Osteocyte (in vitro differentiated cells): ENCODE data around the gene BICRAL. TPM values are rescaled to one million over a fixed set of nuclear protein-coding genes. Genes with fewer than 3 reads are reported as not detected.
"Not testable (repeated sequence)": the region's sequence is repeated elsewhere in the genome, so short reads cannot be mapped to it uniquely, and the experiment has no call there.

ENCODE experiments used
- DNase-seq: peaks from one replicate; pipeline ENCODE4 v3.0.0; 2021; ENCODE audit warnings: mixed read lengths; ENCODE audit not compliant: unreplicated experiment; ENCODE audit errors: extremely low spot score
- H3K27ac Mint-ChIP-seq: one replicate; pipeline ENCODE4 v1.8.0; 2021; ENCODE audit warnings: mild to moderate bottlenecking, mixed read lengths; ENCODE audit not compliant: unreplicated experiment
- H3K27me3 Mint-ChIP-seq: one replicate; pipeline ENCODE4 v1.8.0; 2021; ENCODE audit warnings: mixed read lengths; ENCODE audit not compliant: unreplicated experiment
- H3K36me3 Mint-ChIP-seq: one replicate; pipeline ENCODE4 v1.8.0; 2021; ENCODE audit warnings: mixed read lengths; ENCODE audit not compliant: unreplicated experiment
- H3K4me1 Mint-ChIP-seq: one replicate; pipeline ENCODE4 v1.8.0; 2021; ENCODE audit warnings: mixed read lengths; ENCODE audit not compliant: unreplicated experiment
- H3K4me3 Mint-ChIP-seq: one replicate; pipeline ENCODE4 v1.8.0; 2021; ENCODE audit warnings: mild to moderate bottlenecking, moderate library complexity, mixed read lengths; ENCODE audit not compliant: unreplicated experiment
- H3K9me3 Mint-ChIP-seq: one replicate; pipeline ENCODE4 v1.8.0; 2021; ENCODE audit warnings: mixed read lengths; ENCODE audit not compliant: unreplicated experiment
- CTCF ChIP-seq: fragments of 200-600 bp; sonication (generic); IDR thresholded peaks from 2 replicates; pipeline ENCODE4 v1.5.0; 2021; ENCODE audit warnings: antibody characterized with exemption, mild to moderate bottlenecking, moderate library complexity
- total RNA-seq: library from RNA; stranded (reverse); gene quantifications from 2 replicates; pipeline ENCODE4 v1.2.1, GENCODE V29; 2021

The BICRAL gene
- total RNA-seq, 1 donor from 2014 or later, result 12.7 TPM

GRCh38 chr6:42813906-42814444, 32.1 kb downstream of the BICRAL start:
- Mint-ChIP-seq H3K4me1 (peaks cover under 1% of the 10 kb centered on the region), H3K27ac (no peak overlapping the region), H3K36me3 (peaks cover 8% of the 10 kb centered on the region), H3K27me3 (no peaks in the 10 kb centered on the region), H3K4me3 (no peak overlapping the region), H3K9me3 (no peaks in the 10 kb centered on the region)
- DNase-seq, result no peak
- TF ChIP-seq CTCF, result no peak

GRCh38 chr6:42815726-42816125, 33.9 kb downstream of the BICRAL start:
- not testable (repeated sequence) for H3K4me1 Mint-ChIP-seq, H3K36me3 Mint-ChIP-seq, DNase-seq, H3K4me3 Mint-ChIP-seq, H3K27ac Mint-ChIP-seq, H3K9me3 Mint-ChIP-seq, H3K27me3 Mint-ChIP-seq

GRCh38 chr6:42817907-42818306, 36.1 kb downstream of the BICRAL start:
- no peak for DNase-seq
- no peak for TF ChIP-seq CTCF
- H3K36me3 Mint-ChIP-seq, result peaks cover 4% of the 10 kb centered on the region
- no peak overlapping the region for H3K27ac Mint-ChIP-seq
- no peaks in the 10 kb centered on the region for H3K27me3 Mint-ChIP-seq
- H3K9me3 Mint-ChIP-seq, result no peaks in the 10 kb centered on the region
- peaks cover 18% of the 10 kb centered on the region for H3K4me1 Mint-ChIP-seq
- H3K4me3 Mint-ChIP-seq, result no peak overlapping the region

- H3K4me3 Mint-ChIP-seq, result no peak overlapping the region
- no peak for DNase-seq
- H3K27ac Mint-ChIP-seq, result no peak overlapping the region
- no peaks in the 10 kb centered on the region for H3K27me3 Mint-ChIP-seq
- H3K9me3 Mint-ChIP-seq, result no peaks in the 10 kb centered on the region
- no peak for TF ChIP-seq CTCF
- peaks cover 4% of the 10 kb centered on the region for H3K36me3 Mint-ChIP-seq
- H3K4me1 Mint-ChIP-seq, result peaks cover 18% of the 10 kb centered on the region
Measured at GRCh38 chr6:42818416-42818815, 36.6 kb downstream of the BICRAL start.

GRCh38 chr6:42818878-42819277, 37.0 kb downstream of the BICRAL start:
- H3K4me3 Mint-ChIP-seq, result no peak overlapping the region
- TF ChIP-seq CTCF, result no peak
- peaks cover 4% of the 10 kb centered on the region for H3K36me3 Mint-ChIP-seq

More at GRCh38 chr6:42818878-42819277, 37.0 kb downstream of the BICRAL start:
- Mint-ChIP-seq H3K27me3 (no peaks in the 10 kb centered on the region), H3K9me3 (no peaks in the 10 kb centered on the region), H3K27ac (no peak overlapping the region), H3K4me1 (peaks cover 18% of the 10 kb centered on the region)
- no peak for DNase-seq
